Measurements from ENCODE around the gene BCOR.

Gene BCOR

DNA sequence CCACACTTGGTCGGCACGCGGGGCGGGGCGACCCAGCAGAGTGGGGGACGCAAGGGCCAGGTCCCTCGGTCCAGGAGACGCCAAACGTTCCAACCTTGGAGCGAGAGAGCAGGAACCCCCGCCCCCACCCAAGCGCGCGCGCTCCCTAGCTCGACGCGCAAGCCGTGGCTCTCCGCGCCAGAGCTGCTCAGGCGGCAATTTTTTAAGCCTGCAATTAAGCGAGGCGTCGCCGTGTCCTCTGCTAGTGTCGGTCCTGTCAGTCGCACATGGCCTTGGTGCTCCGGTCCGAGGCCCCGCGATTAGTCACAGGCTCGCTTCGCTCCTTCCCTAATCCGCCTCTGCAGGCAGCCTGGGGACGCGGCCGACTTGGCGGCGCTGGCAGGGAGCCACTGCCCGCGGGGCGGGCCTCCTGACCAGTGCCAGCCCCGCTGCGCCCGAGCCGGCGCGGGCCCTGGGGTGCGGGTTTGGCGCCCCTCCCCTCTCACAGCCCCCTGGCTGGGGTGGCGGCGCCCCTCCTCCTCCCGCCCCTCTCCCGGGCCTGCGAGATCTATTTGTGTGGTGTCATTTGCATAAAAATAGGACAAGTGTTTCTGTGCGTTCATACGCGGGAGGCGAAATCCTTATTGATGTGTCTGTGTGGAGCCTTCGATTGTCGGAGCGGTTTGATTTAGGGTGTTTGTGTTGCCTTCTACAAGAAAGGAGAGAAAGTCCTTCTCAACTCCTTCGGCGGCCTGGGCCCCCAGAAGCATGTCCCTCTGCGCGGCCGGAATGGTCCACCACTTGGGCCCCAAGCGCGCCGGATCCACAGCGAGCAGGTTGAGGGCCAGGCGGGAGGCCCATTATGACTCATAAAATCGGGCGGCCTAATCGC, 9.8 kb upstream of the BCOR start:
- Histone ChIP-seq H3K27ac (peak overlapping the region; percentile 84 to 97), H3K36me3 (no peaks in the 10 kb centered on the region), H3K9me3 (no peaks in the 10 kb centered on the region), H3K4me1 (peaks cover 0 to 60% (median 17%) of the 10 kb centered on the region in 4 donors), H3K27me3 (no peaks in the 10 kb centered on the region), H3K4me3 (peak overlapping the region; percentile 66 to 81)
- intact Hi-C loops (cut with DNase I; ENCODE audit: low total_unique reads): no loop called here
- DNase-seq: peak in 1 of 2 donors; percentile 88
- TF ChIP-seq, protein P1, sequence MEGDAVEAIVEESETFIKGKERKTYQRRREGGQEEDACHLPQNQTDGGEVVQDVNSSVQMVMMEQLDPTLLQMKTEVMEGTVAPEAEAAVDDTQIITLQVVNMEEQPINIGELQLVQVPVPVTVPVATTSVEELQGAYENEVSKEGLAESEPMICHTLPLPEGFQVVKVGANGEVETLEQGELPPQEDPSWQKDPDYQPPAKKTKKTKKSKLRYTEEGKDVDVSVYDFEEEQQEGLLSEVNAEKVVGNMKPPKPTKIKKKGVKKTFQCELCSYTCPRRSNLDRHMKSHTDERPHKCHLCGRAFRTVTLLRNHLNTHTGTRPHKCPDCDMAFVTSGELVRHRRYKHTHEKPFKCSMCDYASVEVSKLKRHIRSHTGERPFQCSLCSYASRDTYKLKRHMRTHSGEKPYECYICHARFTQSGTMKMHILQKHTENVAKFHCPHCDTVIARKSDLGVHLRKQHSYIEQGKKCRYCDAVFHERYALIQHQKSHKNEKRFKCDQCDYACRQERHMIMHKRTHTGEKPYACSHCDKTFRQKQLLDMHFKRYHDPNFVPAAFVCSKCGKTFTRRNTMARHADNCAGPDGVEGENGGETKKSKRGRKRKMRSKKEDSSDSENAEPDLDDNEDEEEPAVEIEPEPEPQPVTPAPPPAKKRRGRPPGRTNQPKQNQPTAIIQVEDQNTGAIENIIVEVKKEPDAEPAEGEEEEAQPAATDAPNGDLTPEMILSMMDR (IDR thresholded peaks at IDR 0.05): no peak

DNA sequence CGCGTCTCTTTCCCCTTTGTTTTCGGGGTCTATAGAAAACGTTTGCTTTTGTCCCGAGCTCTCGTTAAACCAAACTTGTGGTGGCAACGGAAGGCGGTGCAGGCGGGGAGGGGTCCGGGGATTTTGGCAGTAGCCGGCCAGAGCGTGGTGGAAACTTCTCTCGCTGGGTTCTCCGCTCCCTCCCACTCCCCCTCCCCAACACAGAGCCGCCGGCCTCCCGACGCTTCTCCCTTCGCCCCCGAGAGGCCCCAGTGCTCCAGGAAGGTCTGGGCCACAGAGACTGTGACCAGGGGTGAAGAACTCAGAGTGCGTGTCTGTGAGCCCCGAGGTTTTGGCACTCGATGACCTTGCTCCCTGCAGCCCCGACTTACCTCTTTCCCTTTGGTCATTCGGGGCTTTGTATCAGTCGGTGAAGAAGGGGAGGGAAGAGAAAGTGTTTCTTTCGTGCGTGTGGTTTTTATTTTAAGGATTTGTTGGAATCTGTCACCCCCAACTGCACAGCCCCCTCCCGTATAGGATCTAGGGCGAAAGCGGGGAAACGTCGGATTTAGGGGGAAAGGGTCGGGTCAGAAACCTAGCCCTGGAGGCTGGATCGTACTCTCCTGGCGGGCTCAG, 9.0 kb upstream of the BCOR start:
- Histone ChIP-seq H3K27ac (peak overlapping the region; percentile 84 to 97), H3K4me1 (peaks cover 0 to 60% (median 17%) of the 10 kb centered on the region in 4 donors), H3K27me3 (no peaks in the 10 kb centered on the region), H3K9me3 (no peaks in the 10 kb centered on the region), H3K4me3 (peak overlapping the region; percentile 66 to 81), H3K36me3 (no peaks in the 10 kb centered on the region)
- DNase-seq: no peak
- intact Hi-C loops (cut with DNase I; ENCODE audit: low total_unique reads): no loop called here
- TF ChIP-seq, protein P1 (IDR thresholded peaks at IDR 0.05): no peak

DNA sequence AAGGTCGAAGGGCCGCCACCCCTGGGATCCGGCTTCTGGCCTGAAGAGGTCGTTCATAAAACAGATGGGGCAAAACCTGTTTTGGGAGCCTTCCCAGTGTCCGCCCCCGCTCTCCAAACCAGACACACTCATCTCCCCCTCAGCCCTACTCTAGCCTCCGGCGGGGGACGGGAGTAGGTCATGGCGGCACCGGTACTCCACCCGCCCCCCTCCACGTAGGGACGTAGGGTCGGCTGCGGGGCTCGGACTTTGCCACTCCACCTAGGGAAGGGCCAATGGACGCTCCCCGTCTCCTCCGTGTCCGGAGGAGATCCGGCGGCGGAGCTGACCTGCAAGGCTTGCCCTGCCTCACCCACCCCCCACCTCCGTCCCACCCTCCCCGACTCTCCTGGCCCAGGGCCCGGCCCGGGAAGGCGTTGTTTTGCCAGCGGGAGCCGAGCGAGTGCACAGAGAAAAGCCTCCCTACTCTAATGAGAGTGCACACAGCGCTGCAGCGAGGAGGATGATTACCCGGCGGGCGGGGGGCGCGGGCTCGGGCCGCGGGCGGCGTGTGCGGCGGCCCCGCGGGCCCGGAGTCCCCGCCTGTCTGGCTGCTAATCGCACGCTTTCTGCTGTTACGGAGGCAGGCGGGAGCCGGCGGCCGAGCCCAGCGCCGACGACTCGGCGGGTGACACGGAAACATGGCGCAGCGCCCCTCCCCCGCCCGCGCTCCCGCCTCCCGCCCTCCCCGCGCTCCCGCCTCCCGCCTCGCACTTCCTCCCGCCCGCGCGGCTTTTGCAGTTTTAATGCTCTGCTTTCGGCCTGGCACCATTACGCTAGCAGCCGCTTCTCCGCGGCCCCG, 8.3 kb upstream of the BCOR start:
- Histone ChIP-seq H3K4me1 (peaks cover 0 to 62% (median 19%) of the 10 kb centered on the region in 4 donors), H3K4me3 (peak overlapping the region; percentile 66 to 81), H3K9me3 (no peaks in the 10 kb centered on the region), H3K27ac (peak overlapping the region; percentile 84 to 97), H3K27me3 (no peaks in the 10 kb centered on the region), H3K36me3 (no peaks in the 10 kb centered on the region)
- DNase-seq: peak in 1 of 2 donors; percentile 89
- intact Hi-C loops (cut with DNase I; ENCODE audit: low total_unique reads): no loop called here
- TF ChIP-seq, protein P1 (IDR thresholded peaks at IDR 0.05): no peak

DNA sequence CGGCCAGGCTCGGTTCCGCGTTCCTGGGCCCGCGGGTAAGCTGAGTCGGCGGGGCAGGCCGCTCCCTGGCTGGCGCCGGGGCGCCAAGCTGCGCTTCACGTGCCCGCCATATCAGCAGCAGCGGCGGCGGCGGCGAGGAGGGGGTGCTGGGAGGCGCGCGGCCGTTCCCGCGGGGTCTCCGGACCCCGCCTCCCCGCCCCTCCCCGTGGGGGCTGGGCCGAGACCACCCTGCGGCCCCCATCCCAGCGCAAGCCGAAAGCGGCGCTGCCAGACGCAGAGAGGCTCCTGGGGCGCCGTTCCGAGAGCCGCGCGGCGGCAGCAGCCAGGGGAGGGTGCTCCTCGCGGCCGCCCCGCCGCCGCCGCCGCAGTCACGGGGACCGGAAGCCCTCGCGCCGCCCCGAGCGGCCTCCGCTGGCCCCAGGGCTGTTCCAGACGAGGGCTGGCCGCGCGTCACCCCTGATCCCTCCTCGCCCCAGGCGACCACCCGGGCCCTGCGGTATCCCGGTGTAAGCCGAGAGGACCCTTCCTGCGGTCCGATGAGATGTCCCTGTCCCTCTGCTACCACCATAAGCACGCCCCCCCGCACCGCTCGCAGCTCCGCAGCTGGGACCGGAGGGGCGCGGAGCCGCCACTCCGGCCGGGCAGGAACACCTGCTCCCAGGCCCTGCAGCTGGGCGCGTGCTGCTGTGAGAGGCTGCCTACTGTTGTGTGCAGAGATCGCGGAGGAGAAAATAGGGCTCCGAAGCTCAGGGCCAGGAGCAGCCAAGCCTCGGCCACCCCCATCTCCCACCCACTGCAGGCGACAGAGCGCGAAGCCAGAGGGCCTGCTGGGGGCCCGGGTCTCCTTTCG, 7.5 kb upstream of the BCOR start:
- intact Hi-C loops (cut with DNase I; ENCODE audit: low total_unique reads): no loop called here
- Histone ChIP-seq H3K4me3 (peak overlapping the region; percentile 66 to 81), H3K4me1 (peaks cover 0 to 71% (median 23%) of the 10 kb centered on the region in 4 donors), H3K27me3 (no peaks in the 10 kb centered on the region), H3K27ac (peak overlapping the region; percentile 84 to 97), H3K36me3 (no peaks in the 10 kb centered on the region), H3K9me3 (no peaks in the 10 kb centered on the region)
- peak in 1 of 2 donors; percentile 76 for DNase-seq
- TF ChIP-seq, protein P1 (IDR thresholded peaks at IDR 0.05): no peak

DNA sequence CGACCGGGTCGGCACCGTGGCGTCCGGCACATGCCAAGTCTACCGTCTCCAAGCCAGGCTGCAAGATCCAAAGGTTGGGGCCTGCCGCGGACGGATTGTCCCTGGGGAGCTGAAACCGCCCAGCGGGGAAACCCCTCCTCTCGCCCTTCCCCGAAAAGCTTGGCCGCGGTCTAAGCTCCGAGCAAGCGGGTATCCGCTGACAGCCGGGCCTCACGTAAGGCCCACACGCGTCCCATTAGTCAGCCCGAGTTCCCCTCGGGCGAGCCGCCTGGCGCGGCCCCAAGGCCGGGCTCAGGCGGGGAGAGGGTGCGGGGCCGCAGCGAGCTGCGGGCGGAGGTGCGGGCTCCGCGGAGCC, 6.8 kb upstream of the BCOR start:
- H3K27me3 ChIP-seq: no peaks in the 10 kb centered on the region
- no peaks in the 10 kb centered on the region for H3K9me3 ChIP-seq
- H3K4me3 ChIP-seq: peak overlapping the region; percentile 66 to 81
- TF ChIP-seq, protein P1 (IDR thresholded peaks at IDR 0.05): no peak
- H3K4me1 ChIP-seq: peaks cover 0 to 70% (median 26%) of the 10 kb centered on the region in 4 donors
- intact Hi-C loops (cut with DNase I; ENCODE audit: low total_unique reads): no loop called here
- H3K27ac ChIP-seq: peak overlapping the region; percentile 84 to 97
- peak in 1 of 2 donors; percentile 90 for DNase-seq
- H3K36me3 ChIP-seq: no peaks in the 10 kb centered on the region
